H9 (cell line): ENCODE results near the gene ORAI2. TPM values are rescaled to one million over a fixed set of nuclear protein-coding genes. Genes with fewer than 3 reads are reported as not detected.
"Not testable (repeated sequence)": the region's sequence is repeated elsewhere in the genome, so short reads cannot be mapped to it uniquely, and the experiment has no call there.

ENCODE experiments used
- DNase-seq: peaks from one replicate; pipeline ENCODE4 v3.0.0-alpha.2; 2017
- H2AFZ ChIP-seq: one replicate; pipeline ENCODE4 v1.6.1; 2013; ENCODE audit warnings: mild to moderate bottlenecking, low read length, control low read depth, moderate library complexity
- H2AK5ac ChIP-seq: 2 replicates; pipeline ENCODE4 v1.6.1; 2013; ENCODE audit warnings: low read length, control low read depth, mixed read lengths; ENCODE audit not compliant: insufficient read length
- H2BK120ac ChIP-seq: one replicate; pipeline ENCODE4 v1.6.1; 2013; ENCODE audit warnings: low read depth, mild to moderate bottlenecking, low read length, control low read depth, inconsistent platforms; ENCODE audit not compliant: poor library complexity, severe bottlenecking
- H2BK12ac ChIP-seq: 2 replicates; pipeline ENCODE4 v1.6.1; 2013; ENCODE audit warnings: low read length, control low read depth, mixed read lengths, low read depth; ENCODE audit not compliant: insufficient read length
- H2BK15ac ChIP-seq: 2 replicates; pipeline ENCODE4 v1.6.1; 2013; ENCODE audit warnings: low read depth, low read length, control low read depth
- H2BK20ac ChIP-seq: one replicate; pipeline ENCODE4 v1.6.1; 2013; ENCODE audit warnings: low read depth, mild to moderate bottlenecking, low read length, control low read depth, inconsistent platforms; ENCODE audit not compliant: poor library complexity, severe bottlenecking
- H2BK5ac ChIP-seq: 2 replicates; pipeline ENCODE4 v1.6.1; 2013; ENCODE audit warnings: low read length, control low read depth, mixed read lengths; ENCODE audit not compliant: insufficient read length
- H3K14ac ChIP-seq: 2 replicates; pipeline ENCODE4 v1.6.1; 2013; ENCODE audit warnings: low read length, control low read depth; ENCODE audit not compliant: insufficient read depth
- H3K18ac ChIP-seq: 2 replicates; pipeline ENCODE4 v1.6.1; 2013; ENCODE audit warnings: low read depth, mild to moderate bottlenecking, mixed read lengths, low read length, control low read depth; ENCODE audit not compliant: insufficient read length
- H3K23ac ChIP-seq: 2 replicates; pipeline ENCODE4 v1.6.1; 2013; ENCODE audit warnings: low read length, control low read depth, mixed read lengths, low read depth; ENCODE audit not compliant: insufficient read length
- H3K23me2 ChIP-seq: 2 replicates; pipeline ENCODE4 v1.6.1; 2013; ENCODE audit warnings: low read depth, mild to moderate bottlenecking, mixed read lengths, low read length, control low read depth; ENCODE audit not compliant: insufficient read length, poor library complexity, severe bottlenecking
- H3K27ac ChIP-seq: 2 replicates; pipeline ENCODE4 v1.5.1; 2013; ENCODE audit warnings: low read length, control low read depth, mixed read lengths, low read depth; ENCODE audit not compliant: insufficient read length
- H3K27me3 ChIP-seq: 2 replicates; pipeline ENCODE4 v1.6.1; 2013; ENCODE audit warnings: low read length, control low read depth, inconsistent platforms; ENCODE audit not compliant: insufficient read depth
- H3K4ac ChIP-seq: 2 replicates; pipeline ENCODE4 v1.6.1; 2013; ENCODE audit warnings: low read depth, mild to moderate bottlenecking, control low read depth, inconsistent platforms, low read length, moderate library complexity
- H3K4me1 ChIP-seq: 2 replicates; pipeline ENCODE4 v1.6.1; 2013; ENCODE audit warnings: low read length, control low read depth, inconsistent platforms; ENCODE audit not compliant: insufficient read depth
- H3K4me2 ChIP-seq: 2 replicates; pipeline ENCODE4 v1.6.1; 2013; ENCODE audit warnings: low read length, control low read depth, mixed read lengths; ENCODE audit not compliant: insufficient read length, insufficient read depth
- H3K56ac ChIP-seq: 2 replicates; pipeline ENCODE4 v1.6.1; 2013; ENCODE audit warnings: low read depth, mild to moderate bottlenecking, mixed read lengths, low read length, control low read depth; ENCODE audit not compliant: insufficient read length
- H3K79me1 ChIP-seq: 2 replicates; pipeline ENCODE4 v1.6.1; 2013; ENCODE audit warnings: low read depth, mild to moderate bottlenecking, moderate library complexity, low read length, control low read depth, inconsistent platforms; ENCODE audit not compliant: insufficient read depth, poor library complexity, severe bottlenecking
- H3K79me2 ChIP-seq: 2 replicates; pipeline ENCODE4 v1.6.1; 2013; ENCODE audit warnings: low read length, control low read depth, inconsistent platforms; ENCODE audit not compliant: insufficient read depth
- H3K9ac ChIP-seq: 2 replicates; pipeline ENCODE4 v1.6.1; 2013; ENCODE audit warnings: low read length, control low read depth, mixed read lengths; ENCODE audit not compliant: insufficient read length; ENCODE audit errors: extremely low read depth
- H3K9me3 ChIP-seq: one replicate; pipeline ENCODE4 v1.6.1; 2013; ENCODE audit warnings: low read depth, low read length, inconsistent platforms; ENCODE audit not compliant: control insufficient read depth
- H3T11ph ChIP-seq: one replicate; pipeline ENCODE4 v1.6.1; 2013; ENCODE audit warnings: mild to moderate bottlenecking, low read length, control low read depth, inconsistent platforms
- H4K20me1 ChIP-seq: one replicate; pipeline ENCODE4 v1.6.1; 2013; ENCODE audit not compliant: control insufficient read depth, insufficient read length, insufficient read depth
- H4K5ac ChIP-seq: 2 replicates; pipeline ENCODE4 v1.6.1; 2013; ENCODE audit warnings: low read depth, mild to moderate bottlenecking, mixed read lengths, low read length, control low read depth; ENCODE audit not compliant: insufficient read length
- H4K8ac ChIP-seq: replicated peaks from 2 replicates; pipeline ENCODE4 v1.6.1; 2013; ENCODE audit warnings: low read length, control low read depth, mixed read lengths, low read depth; ENCODE audit not compliant: insufficient read length
- H4K91ac ChIP-seq: 2 replicates; pipeline ENCODE4 v1.6.1; 2013; ENCODE audit warnings: low read depth, mild to moderate bottlenecking, moderate library complexity, mixed read lengths, low read length, control low read depth; ENCODE audit not compliant: insufficient read length
- H3K27ac Mint-ChIP-seq, 3 experiments: 2 replicates in 2 of 3; 3 replicates in 1 of 3; pipeline ENCODE4 v1.8.0; 2020 to 2021; ENCODE audit warnings: mixed read lengths in 3 of 3, mild to moderate bottlenecking in 1 of 3, moderate library complexity in 1 of 3
- H3K27me3 Mint-ChIP-seq: 2 replicates; pipeline ENCODE4 v1.8.0; 2021; ENCODE audit warnings: low read depth, mild to moderate bottlenecking, moderate library complexity, mixed read lengths
- H3K36me3 Mint-ChIP-seq, 3 experiments: 2 replicates in 2 of 3; 3 replicates in 1 of 3; pipeline ENCODE4 v1.8.0; 2020 to 2021; ENCODE audit warnings: low read depth in 3 of 3, mixed read lengths in 3 of 3; ENCODE audit not compliant: insufficient read depth in 1 of 3
- H3K4me1 Mint-ChIP-seq, 2 experiments: 2 replicates each; pipeline ENCODE4 v1.8.0; 2020; ENCODE audit warnings: mixed read lengths in 2 of 2
- H3K4me3 Mint-ChIP-seq, 2 experiments: 2 replicates in 1 of 2; 3 replicates in 1 of 2; pipeline ENCODE4 v1.8.0; 2020 to 2021; ENCODE audit warnings: mild to moderate bottlenecking in 2 of 2, mixed read lengths in 2 of 2, moderate library complexity in 1 of 2
- H3K9me3 Mint-ChIP-seq, 2 experiments: 2 replicates in 1 of 2; 3 replicates in 1 of 2; pipeline ENCODE4 v1.8.0; 2020; ENCODE audit warnings: mild to moderate bottlenecking in 2 of 2, mixed read lengths in 2 of 2, moderate library complexity in 1 of 2
- CTCF ChIP-seq: fragments of 200-600 bp; sonication (generic); conservative IDR thresholded peaks from 3 replicates; pipeline ENCODE4 v1.8.0; 2021; ENCODE audit warnings: antibody characterized with exemption, mild to moderate bottlenecking
- WGBS: extraction: QIAGEN DNeasy Blood & Tissue Kit; methylation state at CpG from one replicate; pipeline ENCODE4 v1.1.7; 2013; ENCODE audit warnings: missing lambda C conversion rate, low lambda C conversion rate, mixed read lengths; ENCODE audit not compliant: insufficient read length; ENCODE audit errors: extremely low coverage; 5-methylcytosine and 5-hydroxymethylcytosine counted together
- total RNA-seq: library from RNA; stranded (reverse); gene quantifications from 2 replicates; pipeline ENCODE4 v1.2.1, GENCODE V29; 2021

ORAI2 gene
- total RNA-seq, 1 experiment from 2014 or later = 26.6 TPM

- H4K8ac ChIP-seq = no peak overlapping the region
- WGBS = no CpG with 5 or more reads among the region's 23 CpGs
- no peak overlapping the region; a peak in 1 of 5 replicates for H3K4me3 Mint-ChIP-seq
- no peak overlapping the region for H4K91ac ChIP-seq
- no peak overlapping the region for H3K9ac ChIP-seq
- no peak overlapping the region for H3K18ac ChIP-seq
- no peaks in the 10 kb centered on the region for H3K79me1 ChIP-seq
- no peak overlapping the region for H2BK12ac ChIP-seq
- H3K36me3 Mint-ChIP-seq = peaks cover 14 to 25% (median 19%) of the 10 kb centered on the region in 3 experiments; a peak in 6 of 7 replicates
- H4K5ac ChIP-seq = no peak overlapping the region
- no peaks in the 10 kb centered on the region for H3K9me3 ChIP-seq
- H3K14ac ChIP-seq = no peak overlapping the region
- H3K27ac Mint-ChIP-seq = no peak overlapping the region; a peak in 1 of 7 replicates
- H3K23me2 ChIP-seq = no peaks in the 10 kb centered on the region
- H2BK20ac ChIP-seq = no peak overlapping the region
- H3K56ac ChIP-seq = no peak overlapping the region
- H2BK15ac ChIP-seq = no peak overlapping the region
- no peak overlapping the region for H3K4me2 ChIP-seq
- no peaks in the 10 kb centered on the region for H3K4me1 ChIP-seq
- H3K79me2 ChIP-seq = no peaks in the 10 kb centered on the region
- no peaks in the 10 kb centered on the region for H3K27me3 Mint-ChIP-seq
- H2BK5ac ChIP-seq = no peak overlapping the region
- H3K4me1 Mint-ChIP-seq = no peaks in the 10 kb centered on the region
- H4K20me1 ChIP-seq = no peaks in the 10 kb centered on the region
- no peak overlapping the region for H3K27ac ChIP-seq
- no peak overlapping the region for H2AFZ ChIP-seq
- H2BK120ac ChIP-seq = no peak overlapping the region
- H3T11ph ChIP-seq = no peak overlapping the region
- no peak overlapping the region for H3K4ac ChIP-seq
- no peak for TF ChIP-seq CTCF
- H2AK5ac ChIP-seq = no peak overlapping the region
- H3K23ac ChIP-seq = no peak overlapping the region
- no peak for DNase-seq
- H3K27me3 ChIP-seq = no peaks in the 10 kb centered on the region
- no peaks in the 10 kb centered on the region for H3K9me3 Mint-ChIP-seq
Measured at GRCh38 chr7:102473271-102473991, 40.1 kb downstream of the ORAI2 start.

- H2BK15ac ChIP-seq, H2BK5ac ChIP-seq, H3K23ac ChIP-seq, H3K14ac ChIP-seq, H3K27me3 ChIP-seq, H4K91ac ChIP-seq, H2BK120ac ChIP-seq, H3K56ac ChIP-seq, H2BK20ac ChIP-seq, H3K4me3 Mint-ChIP-seq, DNase-seq, H3K9me3 ChIP-seq, H3K79me2 ChIP-seq, H3K4ac ChIP-seq, H4K8ac ChIP-seq, H3K23me2 ChIP-seq, H3K4me1 Mint-ChIP-seq, H2AFZ ChIP-seq, H3K9me3 Mint-ChIP-seq, H4K20me1 ChIP-seq, H3K27ac Mint-ChIP-seq, H4K5ac ChIP-seq, H3K9ac ChIP-seq, H3K27ac ChIP-seq, H3K4me2 ChIP-seq, H3K79me1 ChIP-seq, H3K4me1 ChIP-seq, H2AK5ac ChIP-seq, H3K18ac ChIP-seq, H3K27me3 Mint-ChIP-seq, H3T11ph ChIP-seq, H2BK12ac ChIP-seq: not testable (repeated sequence)
- H3K36me3 Mint-ChIP-seq = peaks cover 12 to 20% (median 19%) of the 10 kb centered on the region in 3 experiments; a peak in 6 of 7 replicates
- WGBS = no CpG with 5 or more reads among the region's 14 CpGs
Measured at GRCh38 chr7:102474116-102474515, 40.7 kb downstream of the ORAI2 start.
